Measurements from ENCODE around the gene FOCAD.

Gene FOCAD

GRCh38 chr9:20744036-20744630, 60.1 kb downstream of the FOCAD start:
- Mint-ChIP-seq H3K27ac (no peak overlapping the region), H3K4me3 (no peak overlapping the region), H3K9me3 (no peaks in the 10 kb centered on the region), H3K36me3 (peaks cover 11% of the 10 kb centered on the region), H3K27me3 (no peaks in the 10 kb centered on the region), H3K4me1 (peaks cover 21% of the 10 kb centered on the region)

GRCh38 chr9:20746967-20747366, 62.9 kb downstream of the FOCAD start:
- H3K4me1 Mint-ChIP-seq: peaks cover 3% of the 10 kb centered on the region
- H3K27ac Mint-ChIP-seq: no peak overlapping the region
- peaks cover 7% of the 10 kb centered on the region for H3K36me3 Mint-ChIP-seq
- no peaks in the 10 kb centered on the region for H3K9me3 Mint-ChIP-seq
- H3K4me3 Mint-ChIP-seq: no peak overlapping the region
- H3K27me3 Mint-ChIP-seq: no peaks in the 10 kb centered on the region

GRCh38 chr9:20749496-20750198, 65.6 kb downstream of the FOCAD start:
- Mint-ChIP-seq H3K4me1 (no peaks in the 10 kb centered on the region), H3K4me3 (no peak overlapping the region), H3K27ac (no peak overlapping the region), H3K9me3 (no peaks in the 10 kb centered on the region), H3K27me3 (no peaks in the 10 kb centered on the region), H3K36me3 (no peaks in the 10 kb centered on the region)

- Mint-ChIP-seq H3K4me3 (no peak overlapping the region), H3K4me1 (no peaks in the 10 kb centered on the region), H3K36me3 (peaks cover 12% of the 10 kb centered on the region)
Measured at GRCh38 chr9:20753761-20754160, 69.7 kb downstream of the FOCAD start.

GRCh38 chr9:20754556-20754955, 70.5 kb downstream of the FOCAD start:
- Mint-ChIP-seq H3K4me3 (no peak overlapping the region), H3K4me1 (no peaks in the 10 kb centered on the region), H3K27ac (no peak overlapping the region), H3K9me3 (no peaks in the 10 kb centered on the region), H3K27me3 (no peaks in the 10 kb centered on the region), H3K36me3 (peaks cover 14% of the 10 kb centered on the region)

More at GRCh38 chr9:20753761-20754160, 69.7 kb downstream of the FOCAD start:
- H3K27ac Mint-ChIP-seq: no peak overlapping the region
- H3K27me3 Mint-ChIP-seq: no peaks in the 10 kb centered on the region
- no peaks in the 10 kb centered on the region for H3K9me3 Mint-ChIP-seq

- H3K27me3 Mint-ChIP-seq: no peaks in the 10 kb centered on the region
- no peak overlapping the region for H3K4me3 Mint-ChIP-seq
- peaks cover 28% of the 10 kb centered on the region for H3K36me3 Mint-ChIP-seq
- H3K9me3 Mint-ChIP-seq: no peaks in the 10 kb centered on the region
- no peak overlapping the region for H3K27ac Mint-ChIP-seq
- no peaks in the 10 kb centered on the region for H3K4me1 Mint-ChIP-seq
Measured at GRCh38 chr9:20760246-20760891, 76.3 kb downstream of the FOCAD start.

- Mint-ChIP-seq H3K4me3 (no peak overlapping the region), H3K36me3 (peaks cover 42% of the 10 kb centered on the region), H3K27ac (no peak overlapping the region), H3K9me3 (no peaks in the 10 kb centered on the region), H3K4me1 (no peaks in the 10 kb centered on the region), H3K27me3 (no peaks in the 10 kb centered on the region)
Measured at GRCh38 chr9:20770947-20771346, 86.9 kb downstream of the FOCAD start.

- Mint-ChIP-seq H3K4me1 (no peaks in the 10 kb centered on the region), H3K27me3 (no peaks in the 10 kb centered on the region), H3K36me3 (peaks cover 37% of the 10 kb centered on the region), H3K27ac (no peak overlapping the region), H3K4me3 (no peak overlapping the region), H3K9me3 (no peaks in the 10 kb centered on the region)
Measured at GRCh38 chr9:20771729-20772128, 87.7 kb downstream of the FOCAD start.

GRCh38 chr9:20775683-20776082, 91.6 kb downstream of the FOCAD start:
- Mint-ChIP-seq H3K9me3 (no peaks in the 10 kb centered on the region), H3K27ac (no peak overlapping the region), H3K27me3 (no peaks in the 10 kb centered on the region)

GRCh38 chr9:20781092-20781491, 97.0 kb downstream of the FOCAD start:
- Mint-ChIP-seq H3K4me3 (no peak overlapping the region), H3K36me3 (peaks cover 17% of the 10 kb centered on the region), H3K27me3 (no peaks in the 10 kb centered on the region), H3K9me3 (no peaks in the 10 kb centered on the region), H3K27ac (no peak overlapping the region), H3K4me1 (no peaks in the 10 kb centered on the region)

More at GRCh38 chr9:20775683-20776082, 91.6 kb downstream of the FOCAD start:
- Mint-ChIP-seq H3K4me3 (no peak overlapping the region), H3K4me1 (no peaks in the 10 kb centered on the region), H3K36me3 (peaks cover 29% of the 10 kb centered on the region)

- Mint-ChIP-seq H3K9me3 (no peaks in the 10 kb centered on the region), H3K36me3 (peaks cover 19% of the 10 kb centered on the region), H3K4me3 (no peak overlapping the region), H3K27ac (no peak overlapping the region), H3K27me3 (no peaks in the 10 kb centered on the region), H3K4me1 (no peaks in the 10 kb centered on the region)
Measured at GRCh38 chr9:20782289-20782688, 98.2 kb downstream of the FOCAD start.

GRCh38 chr9:20783057-20784038, 99.3 kb downstream of the FOCAD start:
- no peak overlapping the region for H3K4me3 Mint-ChIP-seq
- H3K9me3 Mint-ChIP-seq: no peaks in the 10 kb centered on the region
- no peaks in the 10 kb centered on the region for H3K4me1 Mint-ChIP-seq
- peaks cover 19% of the 10 kb centered on the region for H3K36me3 Mint-ChIP-seq
- H3K27ac Mint-ChIP-seq: no peak overlapping the region
- no peaks in the 10 kb centered on the region for H3K27me3 Mint-ChIP-seq

GRCh38 chr9:20784196-20784595, 100.1 kb downstream of the FOCAD start:
- H3K9me3 Mint-ChIP-seq: no peaks in the 10 kb centered on the region
- H3K4me1 Mint-ChIP-seq: no peaks in the 10 kb centered on the region
- no peak overlapping the region for H3K4me3 Mint-ChIP-seq
- H3K27ac Mint-ChIP-seq: no peak overlapping the region
- H3K36me3 Mint-ChIP-seq: peaks cover 14% of the 10 kb centered on the region
- H3K27me3 Mint-ChIP-seq: no peaks in the 10 kb centered on the region

- Mint-ChIP-seq H3K9me3 (no peaks in the 10 kb centered on the region), H3K4me1 (no peaks in the 10 kb centered on the region), H3K36me3 (peaks cover 26% of the 10 kb centered on the region), H3K27me3 (no peaks in the 10 kb centered on the region), H3K4me3 (no peak overlapping the region), H3K27ac (no peak overlapping the region)
Measured at GRCh38 chr9:20786807-20787206, 102.7 kb downstream of the FOCAD start.

All from activated naive CD4-positive, alpha-beta T cell treated with anti-CD3 and anti-CD28 coated beads, Interleukin-2, amount 50 U/mL, for 24 hours (primary cell).